OCI-LY3 (cell line): Measurements from ENCODE around the gene AKT1S1.

Experiments used
- H2AFZ ChIP-seq: fragments of 200-600, 300-600 bp; shearing (Covaris generic); 2 replicates; pipeline ENCODE4 v1.6.0; 2014; ENCODE audit warnings: antibody characterized with exemption, low read depth, low read length
- H3K27ac ChIP-seq: fragments of 200-600, 300-600 bp; sonication (generic); 2 replicates; pipeline ENCODE4 v1.5.1; 2014; ENCODE audit warnings: mild to moderate bottlenecking, low read length, moderate library complexity, mixed read lengths
- H3K27me3 ChIP-seq: fragments of 200-600, 300-600 bp; sonication (generic); 2 replicates; pipeline ENCODE4 v1.6.1; 2014; ENCODE audit warnings: low read depth, low read length, mixed read lengths
- H3K36me3 ChIP-seq: fragments of 200-600, 300-600 bp; sonication (generic); replicated peaks from 2 replicates; pipeline ENCODE3; 2014; ENCODE audit warnings: low read depth, low read length, mixed read lengths
- H3K4me1 ChIP-seq: fragments of 300-600, 200-600 bp; sonication (generic); 2 replicates; pipeline ENCODE4 v1.6.1; 2014; ENCODE audit warnings: low read length, mixed read lengths
- H3K4me2 ChIP-seq: fragments of 200-600, 300-600 bp; sonication (generic); 2 replicates; pipeline ENCODE4 v1.6.1; 2014; ENCODE audit warnings: low read length, mixed read lengths
- H3K4me3 ChIP-seq: fragments of 300-600, 200-600 bp; sonication (generic); 2 replicates; pipeline ENCODE4 v1.5.1; 2014; ENCODE audit warnings: antibody characterized with exemption, mild to moderate bottlenecking, low read length, moderate library complexity
- H3K79me2 ChIP-seq: fragments of 300-600, 200-600 bp; shearing (Covaris generic); 2 replicates; pipeline ENCODE4 v1.6.1; 2014; ENCODE audit warnings: mild to moderate bottlenecking, low read length, mixed read lengths
- H3K9ac ChIP-seq: fragments of 300-600, 200-600 bp; shearing (Covaris generic); 2 replicates; pipeline ENCODE4 v1.6.0; 2014; ENCODE audit warnings: mild to moderate bottlenecking, low read length, moderate library complexity
- H3K9me3 ChIP-seq: fragments of 200-600, 300-600 bp; shearing (Covaris generic); 2 replicates; pipeline ENCODE4 v1.6.1; 2014; ENCODE audit warnings: low read length, mixed read lengths; ENCODE audit not compliant: insufficient read depth
- H4K20me1 ChIP-seq: fragments of 200-600, 300-600 bp; sonication (generic); 2 replicates; pipeline ENCODE4 v1.6.1; 2016; ENCODE audit warnings: low read length, mixed read lengths; ENCODE audit not compliant: insufficient read depth
- EZH2phosphoT487 ChIP-seq: fragments of 200-600 bp; shearing (Covaris generic); IDR thresholded peaks from 2 replicates; pipeline ENCODE4 v1.6.1; 2018; ENCODE audit warnings: antibody characterized with exemption, mixed run types, low read depth
- TF ChIP-seq, protein P1 (sequence below): fragments of 200-600, 300-600 bp; sonication (generic); IDR thresholded peaks from 2 replicates; pipeline ENCODE4 v1.5.1; 2014; ENCODE audit warnings: antibody characterized with exemption, low read length, low read depth

AKT1S1 gene

DNA sequence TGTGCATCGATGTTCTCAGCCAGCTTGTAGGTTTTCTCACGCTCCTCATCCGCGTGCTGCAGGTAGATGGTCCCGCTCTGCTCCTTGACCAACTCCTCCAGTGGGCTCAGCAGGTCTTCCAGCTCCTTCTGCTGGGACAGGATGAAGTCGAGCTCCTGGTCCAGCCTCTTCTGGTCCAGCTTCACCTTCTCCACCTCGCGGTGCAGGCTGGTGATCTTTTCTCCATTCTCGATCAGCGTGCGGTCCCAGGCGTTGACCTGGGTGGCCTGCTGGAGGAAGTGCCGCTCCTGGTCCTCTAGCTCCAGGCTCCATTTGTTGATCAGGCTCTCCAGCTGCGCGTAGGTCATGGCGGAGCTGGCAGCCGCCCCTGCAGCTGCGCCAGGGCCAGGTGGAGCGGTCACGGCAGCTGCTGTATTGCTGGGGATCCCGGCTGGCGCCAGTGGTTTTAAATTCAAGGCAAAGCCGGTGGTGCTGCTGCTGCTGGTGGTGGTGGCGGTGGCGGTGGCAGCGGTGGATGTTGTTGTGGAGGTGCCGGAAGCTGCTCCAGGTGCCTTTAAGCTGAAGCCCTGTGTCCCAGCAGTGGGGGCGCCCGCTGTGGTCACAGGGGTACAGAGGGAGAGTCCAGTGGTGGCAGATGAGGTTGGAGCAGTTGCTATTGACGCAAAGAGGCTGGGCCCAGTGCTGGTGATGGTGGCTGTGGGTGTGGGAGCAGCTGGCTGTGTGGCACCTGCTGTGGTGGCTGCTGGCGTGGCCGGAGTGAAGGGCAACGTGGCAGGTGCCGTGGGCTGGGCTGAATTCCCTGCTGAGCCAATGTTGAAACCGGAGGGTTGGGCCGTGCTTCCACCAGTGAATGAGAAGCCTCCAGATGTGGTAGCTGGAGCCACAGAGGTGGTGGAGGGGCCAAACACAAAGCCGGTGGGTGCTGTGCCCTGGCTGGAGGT lies 31.6 kb upstream of the AKT1S1 start:
- no peaks in the 10 kb centered on the region for H3K9me3 ChIP-seq
- H3K4me3 ChIP-seq: no peak overlapping the region
- no peak overlapping the region for H3K4me2 ChIP-seq
- H3K4me1 ChIP-seq: peaks cover 96% of the 10 kb centered on the region
- H4K20me1 ChIP-seq: no peaks in the 10 kb centered on the region
- no peak overlapping the region for H3K9ac ChIP-seq
- H2AFZ ChIP-seq: no peak overlapping the region
- peak overlapping the region; percentile 95 for H3K27ac ChIP-seq
- peaks cover 54% of the 10 kb centered on the region for H3K79me2 ChIP-seq
- peaks cover 65% of the 10 kb centered on the region for H3K36me3 ChIP-seq
- no peaks in the 10 kb centered on the region for H3K27me3 ChIP-seq
- no peak for TF ChIP-seq EZH2phosphoT487
- TF ChIP-seq, protein P1, sequence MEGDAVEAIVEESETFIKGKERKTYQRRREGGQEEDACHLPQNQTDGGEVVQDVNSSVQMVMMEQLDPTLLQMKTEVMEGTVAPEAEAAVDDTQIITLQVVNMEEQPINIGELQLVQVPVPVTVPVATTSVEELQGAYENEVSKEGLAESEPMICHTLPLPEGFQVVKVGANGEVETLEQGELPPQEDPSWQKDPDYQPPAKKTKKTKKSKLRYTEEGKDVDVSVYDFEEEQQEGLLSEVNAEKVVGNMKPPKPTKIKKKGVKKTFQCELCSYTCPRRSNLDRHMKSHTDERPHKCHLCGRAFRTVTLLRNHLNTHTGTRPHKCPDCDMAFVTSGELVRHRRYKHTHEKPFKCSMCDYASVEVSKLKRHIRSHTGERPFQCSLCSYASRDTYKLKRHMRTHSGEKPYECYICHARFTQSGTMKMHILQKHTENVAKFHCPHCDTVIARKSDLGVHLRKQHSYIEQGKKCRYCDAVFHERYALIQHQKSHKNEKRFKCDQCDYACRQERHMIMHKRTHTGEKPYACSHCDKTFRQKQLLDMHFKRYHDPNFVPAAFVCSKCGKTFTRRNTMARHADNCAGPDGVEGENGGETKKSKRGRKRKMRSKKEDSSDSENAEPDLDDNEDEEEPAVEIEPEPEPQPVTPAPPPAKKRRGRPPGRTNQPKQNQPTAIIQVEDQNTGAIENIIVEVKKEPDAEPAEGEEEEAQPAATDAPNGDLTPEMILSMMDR: no peak

DNA sequence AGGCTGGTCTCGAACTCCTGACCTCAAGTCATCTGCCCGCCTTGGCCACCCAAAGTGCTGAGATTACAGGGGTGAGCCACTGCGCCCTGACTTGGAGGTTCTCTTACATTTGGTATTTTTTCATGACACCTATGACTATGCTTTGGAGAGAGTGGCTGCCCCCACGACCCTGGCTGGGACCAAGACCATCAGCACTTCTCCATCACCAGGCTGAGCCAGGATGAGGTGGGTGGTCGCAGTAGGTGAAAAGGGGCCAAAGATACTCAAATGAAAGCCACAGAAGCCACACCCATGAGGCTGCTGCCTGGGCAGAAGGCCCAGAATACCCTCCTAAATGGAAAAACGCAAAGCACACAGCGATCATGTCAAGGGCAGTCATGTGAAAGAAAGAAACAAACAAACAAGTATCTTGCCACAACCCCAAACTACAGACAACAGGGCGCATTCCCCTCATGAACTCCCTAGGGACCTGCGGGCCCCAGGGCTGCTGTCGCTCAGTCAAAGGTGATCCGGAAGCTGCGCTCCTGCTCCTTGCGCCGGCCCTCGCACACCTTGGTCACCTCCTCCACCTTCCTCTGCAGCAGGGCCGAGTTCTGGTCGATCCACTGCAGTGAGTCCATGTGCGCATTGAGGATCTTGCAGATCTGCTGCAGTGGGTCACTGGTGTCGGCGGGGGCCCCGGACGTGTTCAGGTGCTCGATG lies 30.7 kb upstream of the AKT1S1 start:
- H3K36me3 ChIP-seq: peaks cover 56% of the 10 kb centered on the region

DNA sequence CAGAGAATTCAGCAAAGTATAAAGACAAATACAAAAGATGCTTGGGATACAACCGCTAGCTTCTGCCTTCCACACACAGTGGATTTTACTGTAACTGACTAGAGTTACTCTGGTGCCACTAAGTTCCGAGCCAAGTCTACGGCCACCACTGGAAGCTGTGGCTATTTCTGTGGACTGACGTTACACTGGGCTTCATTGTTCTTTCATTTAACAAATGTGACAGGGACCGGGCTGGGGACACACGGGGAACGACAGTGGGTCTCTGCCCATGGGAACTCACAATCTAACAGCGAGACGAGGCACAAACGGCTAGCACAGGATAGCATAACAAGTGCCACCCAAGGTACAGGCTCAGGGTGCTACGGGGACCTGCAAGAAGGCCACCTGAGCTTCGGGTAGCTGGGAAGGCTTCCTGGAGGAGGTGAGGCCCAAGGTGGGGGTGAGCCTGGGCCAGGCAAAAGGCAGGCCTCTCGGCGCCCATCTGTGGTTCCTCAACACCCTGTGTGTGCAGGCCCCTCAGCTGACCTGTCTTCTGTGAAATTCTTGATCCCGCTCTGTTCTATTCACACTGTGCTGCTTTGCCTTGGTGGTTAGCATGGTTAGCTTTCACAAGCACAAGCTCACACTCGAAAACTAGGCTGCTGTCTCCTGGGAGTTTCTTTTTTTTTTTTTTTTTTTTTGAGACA lies 29.9 kb upstream of the AKT1S1 start:
- Histone ChIP-seq H3K9me3 (no peaks in the 10 kb centered on the region), H3K36me3 (peaks cover 50% of the 10 kb centered on the region), H3K9ac (no peak overlapping the region)

More for the DNA sequence above, 30.7 kb upstream of the AKT1S1 start:
- peaks cover 96% of the 10 kb centered on the region for H3K4me1 ChIP-seq
- no peaks in the 10 kb centered on the region for H3K9me3 ChIP-seq
- H3K79me2 ChIP-seq: peaks cover 46% of the 10 kb centered on the region
- H2AFZ ChIP-seq: no peak overlapping the region
- H3K9ac ChIP-seq: no peak overlapping the region
- no peaks in the 10 kb centered on the region for H3K27me3 ChIP-seq
- peak overlapping the region; percentile 23 for H3K27ac ChIP-seq
- TF ChIP-seq, protein P1: no peak
- no peak for TF ChIP-seq EZH2phosphoT487
- H3K4me3 ChIP-seq: no peak overlapping the region
- H4K20me1 ChIP-seq: no peaks in the 10 kb centered on the region
- no peak overlapping the region for H3K4me2 ChIP-seq

More for the DNA sequence above, 29.9 kb upstream of the AKT1S1 start:
- H4K20me1 ChIP-seq: no peaks in the 10 kb centered on the region
- peaks cover 39% of the 10 kb centered on the region for H3K79me2 ChIP-seq
- no peak overlapping the region for H3K4me3 ChIP-seq
- H3K27me3 ChIP-seq: no peaks in the 10 kb centered on the region
- no peak overlapping the region for H2AFZ ChIP-seq
- TF ChIP-seq EZH2phosphoT487: no peak
- TF ChIP-seq, protein P1: no peak
- H3K4me2 ChIP-seq: peak overlapping the region; percentile 3; the same call in 1 of the 2 replicates
- peak overlapping the region; percentile 23 for H3K27ac ChIP-seq
- peaks cover 96% of the 10 kb centered on the region for H3K4me1 ChIP-seq
